ENCODE results near the gene MANF.
"Not testable (repeated sequence)": the region's sequence is repeated elsewhere in the genome, so short reads cannot be mapped to it uniquely, and the experiment has no call there.

The MANF gene

DNA sequence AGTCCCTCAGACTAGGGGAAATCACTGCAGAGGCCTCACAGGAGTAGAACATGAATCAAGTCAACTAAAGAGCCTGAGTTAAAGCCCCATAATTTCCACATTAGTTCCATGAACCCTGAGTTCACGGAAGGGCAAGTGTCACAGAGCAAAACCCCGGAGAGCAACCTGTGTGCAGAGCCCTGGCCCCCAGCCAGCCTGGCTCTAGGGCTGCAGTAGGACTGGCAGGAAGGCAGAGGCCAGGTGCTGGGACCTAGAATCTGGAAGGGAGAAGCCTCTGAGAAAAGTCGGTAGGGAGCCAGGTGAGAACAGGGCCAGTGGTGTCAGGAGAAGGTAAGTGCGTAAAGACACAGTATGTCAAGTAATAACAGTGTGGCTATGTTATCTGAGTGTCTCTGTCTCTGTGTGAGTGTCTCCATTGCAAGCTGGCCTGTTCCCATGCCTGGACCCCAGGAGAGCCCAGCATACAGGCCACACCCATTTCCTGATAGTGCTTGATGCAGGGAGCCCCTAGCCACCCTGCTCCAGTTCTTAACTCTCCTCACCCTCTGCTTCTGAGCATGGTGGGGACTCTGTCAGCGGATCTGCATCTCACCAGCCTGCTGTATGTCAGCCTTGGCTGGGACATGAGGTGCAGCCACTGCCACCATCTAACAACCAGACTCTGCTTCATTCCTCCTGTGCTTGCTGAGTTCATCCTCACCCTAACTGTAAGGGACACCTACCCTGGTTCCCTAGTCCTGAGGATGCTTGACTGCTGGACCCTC is 11.3 kb upstream of the MANF start:
- no peak for DNase-seq (ENCODE audit: low spot score)

DNA sequence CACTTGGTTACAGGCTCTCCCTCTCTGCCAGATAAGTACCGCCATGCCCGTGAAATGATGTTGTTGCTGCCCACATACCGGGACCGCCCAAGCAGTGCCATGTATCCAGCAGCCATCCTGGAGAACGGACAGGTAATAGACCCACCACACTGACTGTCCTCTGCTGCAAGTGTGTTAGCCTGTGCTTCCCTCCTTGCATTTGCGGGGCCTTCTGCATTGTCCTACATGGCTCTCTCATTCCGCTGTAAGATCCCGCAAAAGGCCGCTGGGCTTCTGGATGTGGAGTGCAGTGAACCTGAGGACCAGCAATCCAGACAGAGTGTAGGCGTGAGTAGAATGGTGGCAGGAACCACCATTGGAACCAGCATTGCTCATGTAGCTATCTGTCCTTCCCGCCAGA is 10.6 kb upstream of the MANF start:
- no peak for DNase-seq (ENCODE audit: low spot score)

DNA sequence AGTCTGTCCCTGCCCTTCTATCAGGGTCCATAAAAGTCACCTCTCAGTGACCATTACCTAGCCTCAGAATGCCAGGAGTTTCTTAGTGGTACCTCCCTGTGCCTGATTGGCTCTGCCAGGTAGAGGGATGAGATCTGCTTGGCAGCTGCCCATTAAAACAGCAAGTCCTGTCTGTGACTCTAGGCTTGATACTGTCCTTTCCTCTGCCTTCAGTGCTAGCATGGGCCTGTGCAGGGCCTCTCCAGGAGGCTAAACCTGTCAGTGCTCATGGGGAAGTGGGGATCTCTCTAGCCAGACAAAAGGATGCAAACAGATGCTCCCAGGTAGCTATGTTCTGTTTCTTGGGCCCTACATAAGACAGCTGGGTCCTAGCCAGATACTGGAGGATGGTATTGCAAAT is 10.0 kb upstream of the MANF start:
- no peak for DNase-seq (ENCODE audit: low spot score)

GRCh38 chr3:51375571-51375970 is 9.5 kb upstream of the MANF start:
- no peak for DNase-seq (ENCODE audit: low spot score)

- no peak for DNase-seq (ENCODE audit: low spot score)
These were observed 7.0 kb upstream of the MANF start for GRCh38 chr3:51378065-51378464.

GRCh38 chr3:51378726-51379125 is 6.4 kb upstream of the MANF start:
- DNase-seq (ENCODE audit: low spot score): no peak

- no peak for DNase-seq (ENCODE audit: low spot score)
These were observed 5.8 kb upstream of the MANF start for GRCh38 chr3:51379301-51379700.

- no peak for DNase-seq (ENCODE audit: low spot score)
These were observed 5.2 kb upstream of the MANF start for GRCh38 chr3:51379746-51380455.

GRCh38 chr3:51380601-51381332 is 4.3 kb upstream of the MANF start:
- no peak for DNase-seq (ENCODE audit: low spot score)

DNA sequence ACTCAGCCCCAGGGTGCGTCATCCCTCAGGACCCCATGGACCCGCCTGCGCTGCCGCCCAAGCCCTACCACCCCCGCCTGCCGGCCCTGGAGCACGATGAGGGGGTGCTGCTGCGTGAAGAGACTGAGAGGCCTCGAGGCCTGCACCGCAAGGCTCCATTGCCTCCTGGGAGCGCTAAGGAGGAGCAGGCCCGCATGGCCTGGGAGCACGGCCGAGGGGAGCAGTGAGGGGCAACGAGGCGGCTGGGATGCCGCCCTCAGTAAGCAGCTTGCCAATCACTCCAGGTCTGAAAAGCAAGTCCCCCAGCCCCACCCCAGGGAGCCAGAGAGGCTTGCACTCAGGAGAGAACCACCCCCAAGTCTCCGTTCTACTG is 3.8 kb upstream of the MANF start:
- no peak for DNase-seq (ENCODE audit: low spot score)

GRCh38 chr3:51382076-51382745 is 2.9 kb upstream of the MANF start:
- DNase-seq (ENCODE audit: low spot score): no peak

- DNase-seq (ENCODE audit: low spot score): no peak
These were observed 2.0 kb upstream of the MANF start for GRCh38 chr3:51382947-51383578.

GRCh38 chr3:51384055-51384725 is 901 bp upstream of the MANF start:
- peak; percentile 54 for DNase-seq (ENCODE audit: low spot score)

DNA sequence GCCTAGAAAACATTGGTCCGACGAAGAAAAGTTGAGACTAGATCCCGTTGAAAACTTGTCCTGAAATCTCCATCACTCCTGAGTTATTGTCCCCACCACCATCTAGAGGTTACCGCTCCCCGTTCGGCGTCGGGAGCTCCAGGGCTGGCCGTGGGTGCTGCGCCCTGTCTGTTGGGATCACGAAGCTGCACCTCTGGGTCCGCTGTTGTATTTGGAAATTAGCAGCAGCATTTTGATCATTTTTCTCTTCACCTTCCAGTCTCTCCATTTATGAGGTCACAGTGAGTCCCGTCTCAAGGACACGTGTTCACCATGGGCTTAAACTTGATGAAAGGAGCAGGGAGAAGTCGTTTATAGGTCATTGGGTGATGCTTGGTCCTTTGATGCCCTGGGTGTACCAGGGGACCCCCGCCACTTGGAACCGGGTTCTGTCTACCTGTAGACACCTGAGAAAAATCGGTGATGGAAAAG is 565 bp downstream of the MANF start:
- DNase-seq (ENCODE audit: low spot score): no peak

DNA sequence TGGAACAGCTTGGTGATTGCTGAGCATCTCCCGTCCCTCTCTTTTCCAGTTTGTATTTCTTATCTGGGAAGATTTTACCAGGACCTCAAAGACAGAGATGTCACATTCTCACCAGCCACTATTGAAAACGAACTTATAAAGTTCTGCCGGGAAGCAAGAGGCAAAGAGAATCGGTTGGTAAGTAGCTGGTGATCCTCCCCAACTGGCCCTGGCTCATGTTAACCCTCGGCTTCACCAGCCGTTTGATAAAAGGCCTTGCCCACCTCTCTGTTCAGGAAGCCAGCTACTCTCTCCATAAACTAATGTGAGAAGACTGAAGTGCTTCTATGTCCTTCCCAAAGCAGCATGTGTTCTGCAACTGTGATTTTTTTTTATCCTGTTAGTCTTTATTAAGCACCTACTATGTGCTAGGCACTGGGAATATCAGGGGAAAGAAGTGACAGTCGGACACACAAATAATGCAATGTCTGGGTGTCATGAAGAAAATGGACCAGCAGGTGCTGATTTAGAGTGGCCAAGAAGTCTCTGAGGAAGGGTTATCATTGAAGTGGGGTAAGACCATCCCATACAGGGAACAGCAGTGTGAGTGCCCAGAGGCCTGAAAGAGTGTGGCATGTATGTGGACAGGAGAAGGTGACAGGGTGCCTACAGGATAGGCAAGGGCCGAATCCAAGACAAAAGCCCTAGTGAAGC is 1.2 kb downstream of the MANF start:
- no peak for DNase-seq (ENCODE audit: low spot score)

GRCh38 chr3:51386852-51387229 is 1.8 kb downstream of the MANF start:
- DNase-seq (ENCODE audit: low spot score): no peak

DNA sequence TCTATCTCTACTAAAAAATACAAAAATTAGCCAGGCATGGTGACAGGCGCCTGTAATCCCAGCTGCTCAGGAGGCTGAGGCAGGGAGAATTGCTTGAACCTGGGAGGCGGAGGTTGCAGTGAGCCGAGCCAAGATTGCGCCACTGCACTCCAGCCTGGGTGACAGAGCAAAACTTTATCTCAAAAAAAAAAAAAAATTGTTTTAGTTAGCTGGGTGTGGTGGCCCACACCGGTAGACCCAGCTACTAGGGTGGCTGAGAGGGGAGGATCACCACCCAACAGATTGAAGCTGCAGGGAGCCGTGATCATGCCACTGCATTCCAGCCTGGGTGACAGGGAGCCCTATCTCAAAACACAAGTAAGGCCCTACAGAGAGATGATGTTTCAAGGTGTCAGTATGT is 2.2 kb downstream of the MANF start:
- DNase-seq (ENCODE audit: low spot score): not testable (repeated sequence)

DNA sequence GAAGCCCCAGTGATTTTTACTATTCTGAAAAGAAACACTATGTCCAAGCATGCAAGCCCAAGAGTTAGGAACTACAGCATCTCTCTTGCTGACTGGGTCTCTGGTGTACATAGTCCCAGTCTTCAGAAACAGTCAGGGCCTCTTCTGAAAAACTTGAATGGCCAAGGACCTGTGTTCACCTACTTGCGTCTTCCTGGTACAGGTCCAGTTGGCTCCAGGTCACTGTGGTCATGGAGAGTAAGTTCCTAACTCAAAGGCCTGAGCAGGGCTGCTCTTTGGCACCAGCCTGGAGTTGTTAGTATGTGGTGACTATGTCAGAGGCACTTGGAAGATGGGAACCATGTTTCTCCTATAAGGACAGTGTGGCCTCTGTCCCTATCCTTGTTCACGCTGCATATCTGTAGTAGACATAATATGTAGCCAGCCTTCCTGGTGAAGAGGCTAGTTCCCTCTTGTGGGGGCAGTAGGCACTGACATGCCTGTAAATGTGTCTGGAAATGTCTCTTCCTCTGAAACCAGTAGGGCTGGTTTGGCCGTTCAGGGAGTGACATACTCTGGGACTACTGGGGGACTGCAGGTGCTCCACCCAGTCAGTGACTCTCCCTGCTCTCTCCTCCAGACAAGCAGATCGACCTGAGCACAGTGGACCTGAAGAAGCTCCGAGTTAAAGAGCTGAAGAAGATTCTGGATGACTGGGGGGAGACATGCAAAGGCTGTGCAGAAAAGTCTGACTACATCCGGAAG is 3.4 kb downstream of the MANF start:
- no peak for DNase-seq (ENCODE audit: low spot score)

- DNase-seq (ENCODE audit: low spot score): peak; percentile 64
These were observed 4.5 kb downstream of the MANF start for GRCh38 chr3:51389423-51390183.
